SIG-M5 (cell line): Measurements from ENCODE around the gene RAB34.
A peak's percentile ranks its signal among the peaks of the same experiment; 100 is the strongest.

Experiments used
- DNase-seq: peaks from one replicate; lab custom pipeline; 2025; lab: John Stamatoyannopoulos, UW

RAB34 gene

GRCh38 chr17:28712032-28712704 lies 5.5 kb downstream of the RAB34 start:
- DNase-seq, result no peak

GRCh38 chr17:28711723-28712031 lies 6.0 kb downstream of the RAB34 start, which contains the start of gene PROCA1:
TSS of gene PROCA1 (minus strand) at chr17:28711888. CDS start at chr17:28711660, 228 bp downstream.
- no peak for DNase-seq

- DNase-seq, result peak; percentile 41
These were observed 6.6 kb downstream of the RAB34 start for GRCh38 chr17:28710861-28711722.

GRCh38 chr17:28707339-28707720 lies 10.3 kb downstream of the RAB34 start:
- no peak for DNase-seq

- no peak for DNase-seq
These were observed 11.0 kb downstream of the RAB34 start for GRCh38 chr17:28706471-28707338.

- no peak for DNase-seq
These were observed 11.8 kb downstream of the RAB34 start for GRCh38 chr17:28705728-28706334.

- DNase-seq, result no peak
These were observed 12.5 kb downstream of the RAB34 start for GRCh38 chr17:28705074-28705659.

- DNase-seq, result no peak
These were observed 13.3 kb downstream of the RAB34 start for GRCh38 chr17:28704219-28704858.

GRCh38 chr17:28703552-28704218 lies 14.0 kb downstream of the RAB34 start:
- no peak for DNase-seq

GRCh38 chr17:28702752-28703150 lies 14.9 kb downstream of the RAB34 start:
- DNase-seq, result no peak

GRCh38 chr17:28702026-28702751 lies 15.5 kb downstream of the RAB34 start:
- DNase-seq, result no peak

GRCh38 chr17:28700830-28701492 lies 16.7 kb downstream of the RAB34 start:
- no peak for DNase-seq

- DNase-seq, result no peak
These were observed 17.4 kb downstream of the RAB34 start for GRCh38 chr17:28700278-28700677.

- DNase-seq, result no peak
These were observed 19.3 kb downstream of the RAB34 start for GRCh38 chr17:28698253-28698941.

- no peak for DNase-seq
These were observed 23.8 kb downstream of the RAB34 start for GRCh38 chr17:28693869-28694268.

- DNase-seq, result no peak
These were observed 28.7 kb downstream of the RAB34 start for GRCh38 chr17:28689011-28689410.

- DNase-seq, result no peak
These were observed 29.2 kb downstream of the RAB34 start for GRCh38 chr17:28688481-28688880.

- no peak for DNase-seq
These were observed 31.4 kb downstream of the RAB34 start for GRCh38 chr17:28686296-28686695.

- no peak for DNase-seq
These were observed 32.3 kb downstream of the RAB34 start for GRCh38 chr17:28685366-28685765.
